Vagina (tissue), 2 donors: ENCODE results near the gene CCDC200. TPM values are rescaled to one million over a fixed set of nuclear protein-coding genes. Genes with fewer than 3 reads are reported as not detected.
A peak's percentile ranks its signal among the peaks of the same experiment; 100 is the strongest.
"Not testable (repeated sequence)": the region's sequence is repeated elsewhere in the genome, so short reads cannot be mapped to it uniquely, and the experiment has no call there.

ENCODE experiments used
- DNase-seq, 2 donors: peaks; one replicate each; pipeline ENCODE4 v3.0.0-alpha.2; 2017; ENCODE audit errors: extremely low spot score in 2 of 2
- H3K27ac ChIP-seq: fragments of 200-600 bp; sonication (generic); one replicate; pipeline ENCODE4 v1.5.1; 2019
- H3K27me3 ChIP-seq: fragments of 200-600 bp; sonication (generic); one replicate; pipeline ENCODE4 v1.5.1; 2019
- H3K36me3 ChIP-seq, 2 donors: fragments of 200-600 bp; sonication (generic); one replicate each; pipeline ENCODE4 v1.5.1; 2017 to 2019
- H3K4me1 ChIP-seq: fragments of 200-600 bp; sonication (generic); one replicate; pipeline ENCODE4 v1.5.1; 2019
- H3K4me3 ChIP-seq, 2 donors: fragments of 200-600 bp; sonication (generic); 1 replicate in 1 of 2; 2 replicates in 1 of 2; pipeline ENCODE4 v1.5.1; 2016 to 2019
- H3K9me3 ChIP-seq: fragments of 200-600 bp; sonication (generic); one replicate; pipeline ENCODE4 v1.5.1; 2019
- intact Hi-C: fragments of 100-400 bp; cut with DNase I; formaldehyde crosslinking; loops from one replicate; pipeline ENCODE4 v1.15.1; 2023
- total RNA-seq: library from RNA; depleted of rRNA; stranded (reverse); fragments of >200 nt; gene quantifications from one replicate; pipeline ENCODE4 v1.2.3, GENCODE V29; 2016

CCDC200 gene
- total RNA-seq, result not detected

DNA sequence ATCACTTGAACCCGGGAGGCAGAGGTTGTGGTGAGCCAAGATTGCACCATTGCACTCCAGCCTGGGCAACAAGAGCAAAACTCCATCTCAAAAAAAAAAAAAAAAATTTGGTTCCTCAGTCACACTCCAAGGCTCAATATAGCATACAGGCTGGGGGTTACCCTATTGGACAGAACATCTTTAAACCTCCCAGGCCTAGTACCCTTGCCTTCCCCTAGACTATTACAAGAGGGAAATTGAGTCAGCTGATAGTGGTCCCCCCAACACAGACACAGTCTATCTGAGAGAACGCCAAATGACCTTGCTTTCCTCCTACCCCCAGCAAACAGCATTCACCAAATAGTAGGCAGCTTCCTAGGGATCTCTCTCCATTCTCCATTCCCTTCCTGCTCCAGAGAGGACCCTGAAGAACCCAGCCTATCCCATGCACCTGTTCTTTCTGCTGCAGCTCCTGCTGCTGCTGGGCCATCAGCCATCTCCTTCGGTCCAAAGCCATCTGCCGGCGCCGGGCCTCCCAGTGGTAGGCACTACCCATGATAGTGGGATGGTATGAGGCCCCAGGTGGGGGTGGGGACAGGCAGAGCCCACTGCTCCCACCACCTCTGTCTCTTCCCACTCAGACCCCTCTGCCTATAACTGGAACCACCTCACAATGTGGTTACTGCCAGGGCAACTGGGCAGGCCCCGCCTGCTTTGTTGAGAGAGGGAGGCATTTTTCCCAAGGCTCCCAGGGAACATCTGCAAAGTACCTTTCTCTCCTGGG, at the start of gene CCDC200:
Gene CCDC200, minus strand, starts transcription at position 604 of the 763 bp plus-strand sequence. Its CDS starts 69 bp downstream, at position 535.
- H3K27ac ChIP-seq, H3K27me3 ChIP-seq, H3K9me3 ChIP-seq, H3K4me1 ChIP-seq, H3K4me3 ChIP-seq, DNase-seq, H3K36me3 ChIP-seq, intact Hi-C loops: not testable (repeated sequence)

GRCh38 chr17:43272914-43273313, 44.5 kb upstream of the CCDC200 start:
- H3K9me3 ChIP-seq, H3K27ac ChIP-seq, H3K36me3 ChIP-seq, H3K4me1 ChIP-seq, H3K27me3 ChIP-seq, DNase-seq, intact Hi-C loops, H3K4me3 ChIP-seq: not testable (repeated sequence)

- intact Hi-C loops, H3K4me3 ChIP-seq, H3K9me3 ChIP-seq, H3K4me1 ChIP-seq, H3K27ac ChIP-seq, H3K27me3 ChIP-seq, DNase-seq, H3K36me3 ChIP-seq: not testable (repeated sequence)
Observed at GRCh38 chr17:43272483-43272882, 44.1 kb upstream of the CCDC200 start.

DNA sequence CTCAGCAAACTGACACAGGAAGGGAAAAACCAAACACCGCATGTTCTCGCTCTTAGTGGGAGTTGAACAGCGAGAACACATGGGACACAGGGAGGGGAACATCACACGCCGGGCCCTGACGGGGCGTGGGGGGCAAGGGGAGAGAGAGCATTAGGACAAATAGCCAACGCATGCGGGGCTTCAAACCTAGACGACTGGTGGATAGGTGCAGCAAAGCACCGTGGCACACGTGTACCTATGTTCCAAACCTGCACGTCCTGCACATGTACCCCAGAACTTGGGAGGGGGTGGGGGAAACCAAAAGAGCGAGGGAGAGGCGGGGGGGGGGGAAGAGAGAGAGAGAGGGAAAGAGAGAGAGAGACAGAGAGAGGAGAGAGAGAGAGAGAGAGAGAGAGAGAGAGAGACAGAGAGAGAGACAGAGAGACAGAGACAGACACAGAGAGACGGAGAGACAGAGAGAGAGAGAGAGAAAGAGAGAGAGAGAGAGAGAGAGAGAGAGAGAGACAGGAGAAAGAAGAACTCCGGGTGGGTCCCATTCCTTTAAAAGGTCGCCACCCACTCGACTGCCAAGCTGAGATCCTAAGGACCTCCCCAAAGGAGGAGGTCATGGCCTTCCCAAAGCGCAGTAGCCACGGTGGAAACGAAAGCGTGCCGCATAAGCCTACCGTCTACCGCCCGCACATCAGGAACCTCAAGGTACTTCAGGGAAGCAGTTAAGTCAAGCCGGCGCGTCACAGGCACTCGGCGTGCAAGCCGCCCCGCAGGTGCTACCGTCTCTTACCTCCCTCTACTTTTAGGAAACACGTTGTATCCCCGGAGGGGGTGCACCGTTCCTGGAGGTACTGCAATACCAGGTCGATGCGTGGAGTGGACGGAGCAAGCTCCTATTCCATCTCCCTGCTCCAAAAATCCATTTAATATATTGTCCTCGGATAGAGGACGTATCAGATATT, 42.4 kb upstream of the CCDC200 start:
- H3K4me1 ChIP-seq, H3K27me3 ChIP-seq, DNase-seq, H3K4me3 ChIP-seq, H3K27ac ChIP-seq, intact Hi-C loops, H3K9me3 ChIP-seq, H3K36me3 ChIP-seq: not testable (repeated sequence)

- intact Hi-C loops, DNase-seq, H3K27ac ChIP-seq, H3K9me3 ChIP-seq, H3K27me3 ChIP-seq, H3K4me1 ChIP-seq, H3K36me3 ChIP-seq: not testable (repeated sequence)
- H3K4me3 ChIP-seq, result peak overlapping the region; percentile 35 to 48
Observed at GRCh38 chr17:43246456-43246855, 18.0 kb upstream of the CCDC200 start.

DNA sequence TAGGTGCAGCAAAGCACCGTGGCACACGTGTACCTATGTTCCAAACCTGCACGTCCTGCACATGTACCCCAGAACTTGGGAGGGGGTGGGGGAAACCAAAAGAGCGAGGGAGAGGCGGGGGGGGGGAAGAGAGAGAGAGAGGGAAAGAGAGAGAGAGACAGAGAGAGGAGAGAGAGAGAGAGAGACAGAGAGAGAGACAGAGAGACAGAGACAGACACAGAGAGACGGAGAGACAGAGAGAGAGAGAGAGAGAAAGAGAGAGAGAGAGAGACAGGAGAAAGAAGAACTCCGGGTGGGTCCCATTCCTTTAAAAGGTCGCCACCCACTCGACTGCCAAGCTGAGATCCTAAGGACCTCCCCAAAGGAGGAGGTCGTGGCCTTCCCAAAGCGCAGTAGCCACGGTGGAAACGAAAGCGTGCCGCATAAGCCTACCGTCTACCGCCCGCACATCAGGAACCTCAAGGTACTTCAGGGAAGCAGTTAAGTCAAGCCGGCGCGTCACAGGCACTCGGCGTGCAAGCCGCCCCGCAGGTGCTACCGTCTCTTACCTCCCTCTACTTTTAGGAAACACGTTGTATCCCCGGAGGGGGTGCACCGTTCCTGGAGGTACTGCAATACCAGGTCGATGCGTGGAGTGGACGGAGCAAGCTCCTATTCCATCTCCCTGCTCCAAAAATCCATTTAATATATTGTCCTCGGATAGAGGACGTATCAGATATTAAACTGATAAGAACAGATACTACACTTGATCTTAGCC, 12.4 kb upstream of the CCDC200 start:
- H3K27ac ChIP-seq, intact Hi-C loops, H3K4me3 ChIP-seq, H3K4me1 ChIP-seq, DNase-seq, H3K9me3 ChIP-seq, H3K36me3 ChIP-seq, H3K27me3 ChIP-seq: not testable (repeated sequence)

GRCh38 chr17:43239597-43239996, 11.2 kb upstream of the CCDC200 start:
- H3K9me3 ChIP-seq, H3K36me3 ChIP-seq, intact Hi-C loops, DNase-seq, H3K4me3 ChIP-seq, H3K27me3 ChIP-seq, H3K27ac ChIP-seq, H3K4me1 ChIP-seq: not testable (repeated sequence)

GRCh38 chr17:43233877-43234276, 5.5 kb upstream of the CCDC200 start, which contains the start of gene RNU2-1:
TSS of gene RNU2-1 (minus strand) at chr17:43233977.
- H3K9me3 ChIP-seq, H3K4me3 ChIP-seq, H3K27ac ChIP-seq, H3K27me3 ChIP-seq, H3K4me1 ChIP-seq, intact Hi-C loops, DNase-seq, H3K36me3 ChIP-seq: not testable (repeated sequence)

- H3K27me3 ChIP-seq, intact Hi-C loops, DNase-seq, H3K9me3 ChIP-seq, H3K36me3 ChIP-seq, H3K27ac ChIP-seq, H3K4me1 ChIP-seq, H3K4me3 ChIP-seq: not testable (repeated sequence)
Observed at GRCh38 chr17:43233263-43233662, 4.8 kb upstream of the CCDC200 start.

DNA sequence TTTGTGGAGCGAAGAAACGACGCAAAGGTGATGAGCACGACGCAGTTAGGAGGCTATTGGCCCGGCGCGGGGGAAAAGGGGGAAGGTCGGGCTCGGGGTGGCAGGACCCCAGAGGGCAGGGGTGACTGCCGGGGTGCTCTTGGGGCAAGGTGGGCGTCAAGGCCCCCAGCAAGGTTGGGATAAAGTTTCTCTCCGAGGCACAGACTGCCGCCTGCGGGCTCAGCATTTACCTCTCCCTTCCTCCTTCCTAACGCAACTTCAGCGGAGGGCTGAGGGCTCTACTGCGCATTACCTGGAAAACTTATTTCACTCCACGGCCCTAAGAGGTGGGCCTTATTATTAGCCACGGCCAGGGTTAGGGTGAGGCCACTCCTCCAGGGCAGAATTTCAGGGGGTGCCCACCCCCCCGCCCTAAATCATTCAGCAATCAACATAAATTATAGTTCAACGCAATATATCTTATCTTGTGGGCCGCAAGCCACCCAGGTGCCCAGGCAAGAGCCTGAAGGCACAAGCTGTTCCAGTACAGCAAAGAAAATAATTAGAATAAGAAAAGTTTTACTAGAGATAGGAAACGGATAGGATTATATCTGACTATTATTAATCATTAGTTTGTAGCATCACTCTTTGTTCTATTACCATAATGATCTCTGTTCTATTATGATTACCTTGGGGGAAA, 3.7 kb upstream of the CCDC200 start:
- H3K9me3 ChIP-seq, intact Hi-C loops, H3K4me1 ChIP-seq, H3K27me3 ChIP-seq, H3K36me3 ChIP-seq: not testable (repeated sequence)
- Histone ChIP-seq H3K4me3 (peak overlapping the region; percentile 7 to 42), H3K27ac (peak overlapping the region; percentile 24)
- peak; percentile 25 to 67 for DNase-seq

- DNase-seq, H3K27me3 ChIP-seq, H3K36me3 ChIP-seq, H3K4me1 ChIP-seq, H3K9me3 ChIP-seq, intact Hi-C loops: not testable (repeated sequence)
- peak overlapping the region; percentile 7 to 42 for H3K4me3 ChIP-seq
- peak overlapping the region; percentile 24 for H3K27ac ChIP-seq
Observed at GRCh38 chr17:43231205-43232020, 3.0 kb upstream of the CCDC200 start.
